ENCODE measurements around the gene LMNA. TPM values are rescaled to one million over a fixed set of nuclear protein-coding genes. Genes with fewer than 3 reads are reported as not detected.
A peak's percentile ranks its signal among the peaks of the same experiment; 100 is the strongest.

The LMNA gene
- total RNA-seq, 8 experiments from 2014 or later, result 29.8 to 370 (median 68.0) TPM

DNA sequence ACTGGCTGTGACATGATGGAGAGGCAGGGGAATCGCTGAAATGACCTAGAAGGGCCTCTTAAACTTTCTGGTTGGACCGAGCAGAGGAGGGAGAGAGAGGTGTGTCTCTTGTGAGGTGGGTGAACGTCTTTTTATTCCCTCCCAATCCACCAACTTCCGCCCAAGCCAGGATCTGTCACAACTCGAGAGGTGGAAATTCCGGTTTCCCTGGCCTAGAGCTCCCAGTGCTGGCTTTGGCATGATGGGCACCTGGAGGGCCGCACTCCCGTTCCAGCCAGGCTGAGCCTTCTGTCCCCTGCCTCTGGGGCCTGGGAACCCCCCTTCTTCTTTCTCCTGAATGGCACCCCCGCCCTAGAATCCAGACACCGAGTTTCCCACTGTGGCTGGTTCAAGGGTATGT is 38.9 kb downstream of the LMNA start, which contains the start of gene SEMA4A:
TSS of gene SEMA4A (plus strand) at position 224 of the 400 bp plus-strand sequence. CDS start 994 bp downstream, outside the sequence.
- 40 to 88% (median 84%) methylated on average over 1 to 7 of the region's 10 CpGs; no CpG with 5 or more reads in 4 of the 10 experiments for WGBS, 10 experiments
- no peak for ATAC-seq (replicated peaks in 6 of 8)
- Histone ChIP-seq H3K27ac (no peak within 1 kb of the TSS), H3K4me1 (replicated peaks in 1 of 2) (peaks cover 23 to 24% of the 10 kb centered on the region in 2 donors), H3K4me3 (no peak within 1 kb of the TSS)
- in situ Hi-C loops (cut with MboI; ENCODE audit: low pct_unique_long_range_greater_than_20kb in 2 of 9, low sequenced_read_pairs in 9 of 9, unreplicated experiment in 9 of 9), result no loop called here

GRCh38 chr1:156154317-156154749 is 39.8 kb downstream of the LMNA start:
- H3K4me1 ChIP-seq (replicated peaks in 1 of 2), result peaks cover 21% of the 10 kb centered on the region in 2 donors
- WGBS, 10 experiments, result 30 to 89% (median 86%) methylated on average over 1 to 6 of the region's 11 CpGs; no CpG with 5 or more reads in 7 of the 10 experiments
- no peak overlapping the region for H3K4me3 ChIP-seq
- in situ Hi-C loops (cut with MboI; ENCODE audit: low pct_unique_long_range_greater_than_20kb in 2 of 9, low sequenced_read_pairs in 9 of 9, unreplicated experiment in 9 of 9), result no loop called here
- no peak overlapping the region for H3K27ac ChIP-seq
- ATAC-seq (replicated peaks in 6 of 8), result no peak

DNA sequence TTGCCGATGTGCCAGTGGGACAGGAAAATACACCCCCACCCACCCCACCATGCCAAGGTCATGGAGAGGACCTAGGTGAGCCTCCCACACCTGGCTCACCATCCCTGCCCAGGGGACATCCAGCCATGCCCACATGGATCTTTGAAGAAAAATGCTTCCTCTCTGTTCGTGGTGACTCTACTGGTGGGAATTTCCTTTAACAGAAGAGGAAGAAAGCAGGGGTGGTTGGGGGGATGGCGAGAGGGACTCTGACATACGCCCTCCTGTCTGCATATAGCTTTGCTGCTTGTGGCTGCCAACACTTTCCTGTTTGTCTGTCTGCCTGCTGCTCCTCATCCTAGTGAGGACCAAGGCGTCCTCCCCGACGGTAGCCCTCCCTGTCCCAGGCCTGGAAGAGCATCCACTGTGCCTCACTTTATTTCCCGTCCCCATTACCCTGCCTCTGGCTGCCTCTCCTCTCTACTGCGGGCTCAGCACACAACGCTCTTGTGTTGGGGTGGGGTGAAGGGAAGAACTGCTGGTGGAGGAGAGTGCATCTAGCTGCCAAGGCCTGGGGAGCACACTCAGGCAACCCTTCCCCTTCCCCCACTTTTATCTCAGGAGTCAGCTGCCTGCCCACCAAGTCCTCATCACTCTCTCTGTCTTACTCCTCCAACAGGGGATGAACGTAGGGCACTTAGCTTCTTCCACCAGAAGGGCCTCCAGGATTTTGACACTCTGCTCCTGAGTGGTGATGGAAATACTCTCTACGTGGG is 41.4 kb downstream of the LMNA start:
- in situ Hi-C loops (cut with MboI; ENCODE audit: low pct_unique_long_range_greater_than_20kb in 2 of 9, low sequenced_read_pairs in 9 of 9, unreplicated experiment in 9 of 9), result no loop called here

DNA sequence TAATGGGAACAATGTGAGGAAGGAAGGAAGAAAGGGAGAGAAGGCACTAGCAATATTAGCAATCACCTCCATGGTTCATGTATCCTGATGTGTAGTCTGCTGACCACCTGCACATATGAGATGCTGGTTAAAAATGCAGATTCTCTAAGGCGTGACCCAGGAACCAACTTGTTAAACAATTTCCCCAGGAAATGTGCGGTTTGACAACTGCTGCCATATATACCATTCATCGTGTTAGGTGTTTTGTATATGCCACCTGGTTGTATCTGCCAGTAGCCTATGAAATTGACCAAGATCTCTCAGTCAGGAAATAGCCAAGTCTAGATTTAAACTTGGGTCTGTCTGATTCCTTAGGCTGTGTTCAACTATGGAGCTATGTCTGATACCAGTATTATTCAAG is 43.0 kb downstream of the LMNA start:
- Histone ChIP-seq H3K4me1 (replicated peaks in 1 of 2) (peaks cover 9 to 14% of the 10 kb centered on the region in 2 donors), H3K27ac (no peak overlapping the region), H3K4me3 (no peak overlapping the region)
- no peak for ATAC-seq (replicated peaks in 6 of 8)
- in situ Hi-C loops (cut with MboI; ENCODE audit: low pct_unique_long_range_greater_than_20kb in 2 of 9, low sequenced_read_pairs in 9 of 9, unreplicated experiment in 9 of 9), result no loop called here
- 43 to 90% (median 89%) methylated on average over 1 to 3 of the region's 3 CpGs; no CpG with 5 or more reads in 3 of the 10 experiments for WGBS, 10 experiments

More for the DNA sequence above, 41.4 kb downstream of the LMNA start:
- 17 to 90% (median 72%) methylated on average over 1 to 10 of the region's 12 CpGs; no CpG with 5 or more reads in 1 of the 10 experiments for WGBS, 10 experiments
- Histone ChIP-seq H3K4me3 (no peak overlapping the region), H3K4me1 (replicated peaks in 1 of 2) (peaks cover 8 to 11% of the 10 kb centered on the region in 2 donors), H3K27ac (no peak overlapping the region)
- ATAC-seq (replicated peaks in 6 of 8), result no peak

DNA sequence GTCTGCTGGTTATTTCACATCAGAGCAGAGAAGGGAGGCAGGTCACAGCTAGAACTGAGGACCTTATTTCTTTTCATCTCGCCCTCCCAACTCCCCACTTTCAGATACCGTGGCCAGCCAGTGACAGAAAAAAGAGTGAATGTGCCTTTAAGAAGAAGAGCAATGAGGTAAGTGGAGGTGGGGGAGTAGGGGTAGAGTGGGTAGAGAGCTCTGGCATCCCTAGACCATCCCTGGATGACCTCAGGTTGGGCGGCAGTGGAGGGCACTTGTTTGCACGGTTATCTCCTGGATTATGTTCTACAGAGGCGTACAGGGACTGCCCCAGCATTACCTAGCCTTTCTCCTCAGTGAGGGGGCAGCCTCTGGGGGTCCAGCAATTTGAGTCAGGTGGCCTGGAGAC is 43.5 kb downstream of the LMNA start:
- Histone ChIP-seq H3K27ac (no peak overlapping the region), H3K4me3 (no peak overlapping the region), H3K4me1 (replicated peaks in 1 of 2) (peaks cover 9 to 14% of the 10 kb centered on the region in 2 donors)
- 57 to 100% (median 83%) methylated on average over 1 to 5 of the region's 5 CpGs; no CpG with 5 or more reads in 5 of the 10 experiments for WGBS, 10 experiments
- ATAC-seq (replicated peaks in 6 of 8), result no peak
- in situ Hi-C loops (cut with MboI; ENCODE audit: low pct_unique_long_range_greater_than_20kb in 2 of 9, low sequenced_read_pairs in 9 of 9, unreplicated experiment in 9 of 9), result no loop called here

DNA sequence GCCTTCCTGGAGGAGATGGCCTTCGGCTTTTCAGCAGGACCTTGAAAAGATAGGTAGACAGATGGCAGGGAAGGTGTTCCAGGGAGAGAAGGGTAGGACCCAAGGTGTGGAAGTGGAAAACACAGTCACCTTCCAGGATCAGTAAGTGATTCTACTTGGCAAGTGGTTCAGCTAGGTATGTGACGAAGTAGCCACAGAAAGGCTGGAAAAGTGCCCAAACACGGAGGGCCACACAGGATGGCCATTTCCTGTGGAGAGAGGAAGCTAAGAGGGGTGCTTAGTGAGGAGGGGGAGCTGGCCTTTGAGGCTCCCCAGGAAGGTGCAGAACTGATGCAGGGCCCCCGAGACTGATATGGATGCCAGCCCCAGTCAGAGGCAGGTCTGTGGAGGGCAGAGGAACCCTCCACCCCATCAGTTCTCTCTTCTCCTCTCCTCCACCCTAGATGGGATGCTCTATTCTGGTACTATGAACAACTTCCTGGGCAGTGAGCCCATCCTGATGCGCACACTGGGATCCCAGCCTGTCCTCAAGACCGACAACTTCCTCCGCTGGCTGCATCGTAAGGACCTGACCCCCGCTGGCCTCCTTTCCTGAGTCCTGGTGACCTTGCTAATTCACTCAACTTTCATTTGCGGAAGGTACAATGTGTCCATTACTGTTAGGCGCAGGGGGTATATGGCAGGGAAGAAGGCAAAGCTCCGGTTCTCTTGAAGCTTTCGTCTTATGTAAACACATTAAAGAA is 45.7 kb downstream of the LMNA start:
- Histone ChIP-seq H3K4me3 (peak overlapping the region; percentile 19 to 32 (median 30)), H3K27ac (peak overlapping the region in 1 of 2 donors; percentile 41), H3K4me1 (replicated peaks in 1 of 2) (peaks cover 9 to 14% of the 10 kb centered on the region in 2 donors)
- 67 to 100% (median 76%) methylated on average over 1 to 9 of the region's 13 CpGs; no CpG with 5 or more reads in 1 of the 10 experiments for WGBS, 10 experiments
- in situ Hi-C loops (cut with MboI; ENCODE audit: low pct_unique_long_range_greater_than_20kb in 2 of 9, low sequenced_read_pairs in 9 of 9, unreplicated experiment in 9 of 9), result no loop called here
- peak in 1 of 8 experiments; percentile 7 for ATAC-seq (replicated peaks in 6 of 8)

DNA sequence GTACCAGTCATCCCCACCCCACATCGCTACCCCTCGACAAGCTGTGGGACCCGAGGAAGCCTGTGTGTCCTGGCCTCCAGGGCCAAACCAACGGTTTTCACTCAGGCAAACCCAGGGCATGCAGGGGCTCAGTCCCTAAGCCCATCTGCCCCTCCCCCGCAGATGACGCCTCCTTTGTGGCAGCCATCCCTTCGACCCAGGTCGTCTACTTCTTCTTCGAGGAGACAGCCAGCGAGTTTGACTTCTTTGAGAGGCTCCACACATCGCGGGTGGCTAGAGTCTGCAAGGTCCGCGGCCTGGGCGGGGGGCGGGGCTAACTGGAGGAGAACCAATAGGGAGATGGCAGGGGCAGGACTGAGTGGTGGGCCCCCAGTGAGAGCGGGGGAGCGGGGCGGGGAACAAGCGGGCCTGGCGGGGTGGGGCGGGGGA is 46.2 kb downstream of the LMNA start:
- in situ Hi-C loops (cut with MboI; ENCODE audit: low pct_unique_long_range_greater_than_20kb in 2 of 9, low sequenced_read_pairs in 9 of 9, unreplicated experiment in 9 of 9), result no loop called here
- peaks cover 9 to 14% of the 10 kb centered on the region in 2 donors for H3K4me1 ChIP-seq (replicated peaks in 1 of 2)
- 2 to 40% (median 15%) methylated on average over 1 to 12 of the region's 22 CpGs; no CpG with 5 or more reads in 7 of the 10 experiments for WGBS, 10 experiments
- H3K4me3 ChIP-seq, result peak overlapping the region; percentile 19 to 32 (median 30)
- H3K27ac ChIP-seq, result peak overlapping the region in 1 of 2 donors; percentile 41
- peak; percentile 82 to 94 (median 86) for ATAC-seq (replicated peaks in 6 of 8)

- WGBS, 10 experiments, result 76 to 100% (median 82%) methylated on average over 1 to 5 of the region's 5 CpGs; no CpG with 5 or more reads in 2 of the 10 experiments
- no peak overlapping the region for H3K4me3 ChIP-seq
- peaks cover 9 to 14% of the 10 kb centered on the region in 2 donors for H3K4me1 ChIP-seq (replicated peaks in 1 of 2)
- no peak overlapping the region for H3K27ac ChIP-seq
- ATAC-seq (replicated peaks in 6 of 8), result no peak
- in situ Hi-C loops (cut with MboI; ENCODE audit: low pct_unique_long_range_greater_than_20kb in 2 of 9, low sequenced_read_pairs in 9 of 9, unreplicated experiment in 9 of 9), result no loop called here
Observed at GRCh38 chr1:156162430-156163037, 48.0 kb downstream of the LMNA start.

GRCh38 chr1:156163712-156164111 is 49.2 kb downstream of the LMNA start:
- no peak overlapping the region for H3K4me3 ChIP-seq
- 73 to 100% (median 90%) methylated on average over 1 of the region's 1 CpG; no CpG with 5 or more reads in 4 of the 10 experiments for WGBS, 10 experiments
- no peak overlapping the region for H3K27ac ChIP-seq
- in situ Hi-C loops (cut with MboI; ENCODE audit: low pct_unique_long_range_greater_than_20kb in 2 of 9, low sequenced_read_pairs in 9 of 9, unreplicated experiment in 9 of 9), result no loop called here
- ATAC-seq (replicated peaks in 6 of 8), result no peak
- peaks cover 9 to 14% of the 10 kb centered on the region in 2 donors for H3K4me1 ChIP-seq (replicated peaks in 1 of 2)

GRCh38 chr1:156164125-156164831 is 49.8 kb downstream of the LMNA start:
- ATAC-seq (replicated peaks in 6 of 8), result no peak
- no peak overlapping the region for H3K27ac ChIP-seq
- H3K4me3 ChIP-seq, result no peak overlapping the region
- 68 to 100% (median 90%) methylated on average over 4 to 6 of the region's 6 CpGs for WGBS, 10 experiments
- in situ Hi-C loops (cut with MboI; ENCODE audit: low pct_unique_long_range_greater_than_20kb in 2 of 9, low sequenced_read_pairs in 9 of 9, unreplicated experiment in 9 of 9), result no loop called here
- H3K4me1 ChIP-seq (replicated peaks in 1 of 2), result peaks cover 9 to 14% of the 10 kb centered on the region in 2 donors

- Histone ChIP-seq H3K4me3 (no peak overlapping the region), H3K4me1 (replicated peaks in 1 of 2) (peaks cover 9 to 14% of the 10 kb centered on the region in 2 donors), H3K27ac (no peak overlapping the region)
- ATAC-seq (replicated peaks in 6 of 8), result no peak
- in situ Hi-C loops (cut with MboI; ENCODE audit: low pct_unique_long_range_greater_than_20kb in 2 of 9, low sequenced_read_pairs in 9 of 9, unreplicated experiment in 9 of 9), result no loop called here
- 8 to 100% (median 82%) methylated on average over 1 to 2 of the region's 2 CpGs; no CpG with 5 or more reads in 3 of the 10 experiments for WGBS, 10 experiments
Observed at GRCh38 chr1:156165083-156165482, 50.6 kb downstream of the LMNA start.

GRCh38 chr1:156167536-156167935 is 53.0 kb downstream of the LMNA start:
- H3K4me3 ChIP-seq, result no peak overlapping the region
- WGBS, 10 experiments, result 0 to 87% (median 49%) methylated on average over 3 to 5 of the region's 5 CpGs
- H3K4me1 ChIP-seq (replicated peaks in 1 of 2), result no peaks in the 10 kb centered on the region
- H3K27ac ChIP-seq, result no peak overlapping the region
- in situ Hi-C loops (cut with MboI; ENCODE audit: low pct_unique_long_range_greater_than_20kb in 2 of 9, low sequenced_read_pairs in 9 of 9, unreplicated experiment in 9 of 9), result no loop called here
- ATAC-seq (replicated peaks in 6 of 8), result peak in 1 of 8 experiments; percentile 37
